WTC11 (cell line): ENCODE measurements around the gene CNTN5.

Source experiments
- CTCF ChIP-seq: fragments of 200-600 bp; IDR thresholded peaks from 2 replicates; pipeline ENCODE4 v1.8.0; 2022; ENCODE audit warnings: antibody characterized with exemption
- JUN ChIP-seq: sonication (generic); formaldehyde crosslinking; IDR thresholded peaks from 2 replicates; pipeline ENCODE4 v1.8.0; 2023; ENCODE audit warnings: mild to moderate bottlenecking, missing genetic modification reagents
- SOX15 ChIP-seq: fragments of 250-450 bp; sonication (Bioruptor Pico); IDR thresholded peaks from 2 replicates; pipeline ENCODE4 v1.9.0; 2021; ENCODE audit warnings: mild to moderate bottlenecking
- SP1 ChIP-seq: sonication (generic); formaldehyde crosslinking; conservative IDR thresholded peaks from 2 replicates; pipeline ENCODE4 v1.8.1; 2022; ENCODE audit warnings: missing genetic modification reagents
- ZNF121 ChIP-seq: sonication (generic); formaldehyde crosslinking; IDR thresholded peaks from 2 replicates; pipeline ENCODE4 v1.8.0; 2023; ENCODE audit warnings: missing genetic modification reagents
- ZNF232 ChIP-seq: sonication (generic); formaldehyde crosslinking; IDR thresholded peaks from 2 replicates; pipeline ENCODE4 v1.8.0; 2022; ENCODE audit warnings: mild to moderate bottlenecking, missing genetic modification reagents

- TF ChIP-seq ZNF232 (CRISPR knock-in tag), result no peak
- TF ChIP-seq ZNF121 (CRISPR knock-in tag), result no peak
- TF ChIP-seq SOX15, result no peak
- TF ChIP-seq JUN (CRISPR knock-in tag), result no peak
- no peak for TF ChIP-seq SP1 (CRISPR knock-in tag)
- TF ChIP-seq CTCF, result no peak
Observed at GRCh38 chr11:99098751-99099150, 78.0 kb downstream of the CNTN5 start.
